ENCODE results near the gene CELF4.

GRCh38 chr18:37506001-37506400 is 59.6 kb downstream of the CELF4 start:
- TF ChIP-seq CTCF (optimal IDR thresholded peaks at IDR 0.05 in 1 of 3, IDR thresholded peaks at IDR 0.05 in 1 of 3, conservative IDR thresholded peaks at IDR 0.05 in 1 of 3; ENCODE audit: extremely low read depth in 1 of 3, insufficient read depth in 2 of 3, low read length in 3 of 3) (no peak), EZH2 (IDR thresholded peaks at IDR 0.05; ENCODE audit: low read length) (no peak)

Measured in keratinocyte (primary cell).